Activated CD8-positive, alpha-beta memory T cell treated with anti-CD3 and anti-CD28 coated beads, Interleukin-2, amount 50 U/mL, for 24 hours (primary cell): ENCODE results near the gene RUVBL1.

Source experiments
- DNase-seq: peaks from one replicate; pipeline ENCODE4 v3.0.0-alpha.2; 2020; ENCODE audit errors: extremely low read depth

RUVBL1 gene

DNA sequence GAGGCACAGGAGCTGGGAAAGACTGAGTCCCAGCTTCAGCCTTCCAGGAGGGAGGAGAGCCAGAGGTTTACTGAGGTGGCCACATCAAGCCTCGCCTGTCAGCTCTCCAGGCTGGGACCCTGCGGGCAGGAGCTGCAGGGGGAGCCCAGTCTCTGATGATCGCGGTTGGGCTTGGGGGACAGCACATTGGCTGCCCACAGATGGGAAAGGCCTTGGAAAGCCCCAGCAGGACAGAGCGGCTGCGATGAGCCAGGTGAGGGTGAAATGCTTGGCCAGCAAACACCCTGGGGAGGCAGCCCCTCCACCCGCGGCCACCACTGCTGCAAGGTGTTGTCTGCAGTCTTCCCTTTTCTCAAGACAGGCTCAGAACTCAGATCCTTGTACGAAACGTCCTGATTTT, 40.2 kb downstream of the RUVBL1 start:
- no peak for DNase-seq

DNA sequence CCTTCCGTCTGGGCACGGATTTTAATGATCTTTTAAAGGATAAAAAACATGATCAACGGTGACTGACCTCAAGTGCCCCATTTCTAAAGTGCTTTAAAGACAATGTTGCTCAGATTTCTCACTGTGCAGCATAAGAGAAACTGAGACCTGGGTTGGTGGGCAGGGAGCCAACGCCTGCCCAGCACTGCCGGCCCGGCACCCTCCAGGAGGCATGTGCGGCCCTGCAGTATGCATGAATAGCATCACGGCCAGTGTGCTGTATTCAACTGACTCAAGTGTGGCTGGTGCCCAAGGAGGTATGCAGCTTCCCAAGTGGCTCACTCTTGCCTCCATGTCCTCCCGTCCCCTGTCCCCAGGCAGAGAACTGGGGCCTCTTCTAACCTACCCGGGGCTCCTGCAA, 41.1 kb downstream of the RUVBL1 start:
- no peak for DNase-seq

DNA sequence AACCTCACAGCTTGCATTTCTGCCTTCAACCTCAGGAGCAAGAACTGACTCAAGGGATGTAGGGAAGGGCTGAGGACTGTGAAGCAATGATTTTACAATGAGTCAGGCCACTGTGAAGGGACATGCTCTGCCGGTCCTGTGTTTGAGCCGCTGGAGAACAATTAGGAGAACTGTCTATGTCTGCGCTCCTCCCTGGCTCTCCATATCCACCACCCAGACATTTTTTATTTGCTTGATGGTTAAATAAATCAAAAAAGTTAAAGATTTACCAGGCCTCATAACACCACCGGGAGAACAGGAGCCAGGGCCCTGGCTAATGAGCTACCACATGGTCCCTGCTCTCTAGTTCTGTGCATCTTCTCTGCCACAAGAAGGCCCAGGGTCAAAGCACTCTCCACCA, 41.8 kb downstream of the RUVBL1 start:
- no peak for DNase-seq

DNA sequence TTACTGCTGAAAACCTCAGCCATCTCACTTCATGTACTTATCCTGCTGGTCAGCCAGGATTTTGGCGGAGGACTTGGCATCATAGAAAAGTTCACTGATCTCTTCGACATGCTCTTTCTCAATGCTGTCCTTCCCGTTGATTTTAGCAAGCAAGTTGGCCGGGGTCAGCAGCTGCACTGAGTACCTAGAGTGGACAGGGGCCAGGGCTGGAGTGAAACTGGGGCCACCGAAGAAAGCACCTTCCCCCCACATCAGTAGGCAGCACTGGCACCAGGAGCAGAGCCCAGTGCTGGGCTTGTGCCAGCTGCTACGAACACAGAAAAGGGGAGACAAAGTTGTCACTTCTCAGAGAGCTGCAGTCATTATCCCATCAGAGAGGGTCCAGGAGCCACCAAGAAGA, 42.4 kb downstream of the RUVBL1 start:
- no peak for DNase-seq

- no peak for DNase-seq
Measured at GRCh38 chr3:128080323-128081080, 43.1 kb downstream of the RUVBL1 start.

- no peak for DNase-seq
Measured at GRCh38 chr3:128079823-128080222, 43.8 kb downstream of the RUVBL1 start.

DNA sequence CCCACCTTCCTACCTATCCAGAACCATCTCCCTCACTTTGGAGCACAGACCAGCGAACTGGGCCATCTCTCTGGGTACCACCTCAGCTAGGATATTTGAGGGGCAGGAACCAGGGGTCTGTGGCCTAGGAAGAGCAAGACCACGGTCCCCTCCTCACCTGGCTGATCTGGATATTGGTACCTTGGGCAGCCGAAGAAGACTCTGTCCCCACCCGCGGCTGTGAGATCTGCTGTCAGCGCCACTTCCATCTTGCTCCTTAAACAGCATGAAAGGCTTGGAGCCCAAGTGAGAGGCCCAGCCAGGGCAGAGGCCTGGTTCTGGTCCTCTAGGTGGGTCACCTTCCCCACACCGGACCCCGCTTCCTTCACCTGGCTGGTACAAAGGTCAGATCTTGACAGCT, 44.7 kb downstream of the RUVBL1 start:
- DNase-seq = no peak

DNA sequence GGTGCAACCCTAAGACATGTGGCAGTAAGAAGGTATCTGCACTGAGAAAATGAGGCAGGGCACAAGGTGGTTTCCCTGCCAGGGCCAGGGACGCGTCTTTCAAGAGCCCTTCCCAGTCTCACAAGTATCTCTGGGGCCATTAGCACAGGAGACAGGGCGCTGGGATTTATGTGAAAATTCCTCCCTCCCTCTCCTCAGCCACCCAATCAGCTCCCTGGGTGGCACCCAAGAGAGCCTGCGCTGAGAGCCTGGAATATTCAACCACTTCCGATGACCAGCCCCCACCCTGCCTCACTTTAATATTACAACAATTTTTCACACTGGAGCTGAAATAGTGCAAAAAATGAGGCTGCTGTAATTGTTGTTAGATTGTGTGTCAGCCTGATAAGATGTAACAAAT, 45.3 kb downstream of the RUVBL1 start:
- DNase-seq = no peak

GRCh38 chr3:128077665-128078064, 45.9 kb downstream of the RUVBL1 start:
- DNase-seq = no peak

GRCh38 chr3:128077202-128077624, 46.4 kb downstream of the RUVBL1 start:
- no peak for DNase-seq

- DNase-seq = no peak
Measured at GRCh38 chr3:128076483-128077201, 47.0 kb downstream of the RUVBL1 start.

DNA sequence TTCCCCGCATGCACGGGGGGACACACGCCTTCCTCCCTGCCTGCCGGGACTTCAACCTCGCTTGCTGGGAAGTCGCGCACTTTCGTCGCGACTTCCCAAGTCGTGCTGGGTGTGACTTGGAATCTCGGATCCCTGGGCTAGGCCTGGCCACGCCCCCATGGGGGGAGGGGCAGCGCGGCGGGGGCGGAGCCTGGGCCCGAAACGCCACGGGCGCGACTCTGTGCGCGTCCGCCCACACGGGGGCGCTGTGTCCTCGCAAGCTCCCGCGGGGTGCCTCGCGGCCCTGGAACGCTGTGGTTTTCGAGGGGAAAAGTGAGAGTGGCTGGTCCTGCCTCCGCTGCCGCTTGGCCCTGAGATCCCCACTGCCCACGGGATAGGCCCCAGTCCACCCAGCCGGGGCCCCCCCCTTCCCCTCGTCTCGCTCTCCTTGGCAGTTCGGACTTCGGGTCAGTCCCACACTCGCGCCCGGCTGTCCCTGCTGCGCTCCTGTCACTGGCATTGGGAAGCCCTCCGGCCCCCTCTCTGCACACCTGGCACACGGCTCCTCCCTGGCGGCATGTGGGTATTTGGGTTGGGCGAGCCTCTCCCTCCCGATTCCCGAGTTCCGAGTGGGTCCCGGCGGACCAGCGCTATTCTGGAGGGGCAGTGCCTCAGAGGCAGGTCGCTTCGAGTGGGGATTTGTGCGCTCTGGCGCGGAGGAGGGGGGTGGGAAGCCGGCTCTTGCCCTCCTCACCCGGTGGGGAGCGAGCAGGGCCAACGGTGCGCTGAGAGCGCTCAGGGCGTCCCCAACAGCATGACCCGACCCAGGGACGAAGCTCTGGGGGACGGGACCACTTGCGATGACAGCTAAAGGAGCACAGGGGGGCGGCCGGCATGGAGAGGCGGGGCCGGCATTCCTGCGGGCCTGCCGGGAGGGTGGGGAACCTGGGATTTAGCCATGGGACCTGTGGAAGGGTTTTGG, 47.8 kb downstream of the RUVBL1 start:
- peak; percentile 63 for DNase-seq

DNA sequence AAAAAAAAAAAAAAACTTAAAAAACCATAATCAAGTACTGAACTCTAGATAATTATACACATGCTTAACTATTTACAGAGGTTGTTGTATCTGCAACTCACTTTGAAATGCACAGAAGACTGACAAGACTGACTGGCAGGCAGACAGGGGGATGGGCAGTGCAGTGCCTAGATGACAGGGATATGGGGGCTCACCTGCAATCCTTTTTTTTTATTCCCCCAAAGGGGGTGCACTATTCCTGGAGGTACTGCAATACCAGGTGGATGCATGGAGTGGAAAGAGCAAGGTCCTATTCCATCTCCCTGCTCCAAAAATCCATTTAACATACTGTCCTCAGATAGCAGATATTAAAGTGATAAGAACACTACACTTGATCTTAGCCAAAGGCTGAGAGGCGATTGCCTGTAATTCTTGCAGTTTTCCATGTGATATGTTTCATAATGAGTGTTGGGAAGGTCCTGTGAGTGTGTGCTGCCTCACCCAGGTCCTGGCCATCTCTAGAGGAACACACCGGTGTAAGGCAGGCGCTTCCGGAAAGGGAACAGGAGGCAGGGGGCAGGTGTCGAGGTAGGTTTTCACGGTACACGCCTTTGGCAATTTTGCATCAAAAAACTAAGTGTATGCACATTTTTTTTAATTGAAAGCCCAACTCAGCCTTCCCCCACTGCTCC, 48.6 kb downstream of the RUVBL1 start:
- no peak for DNase-seq

- no peak for DNase-seq
Measured at GRCh38 chr3:128073807-128074206, 49.8 kb downstream of the RUVBL1 start.

DNA sequence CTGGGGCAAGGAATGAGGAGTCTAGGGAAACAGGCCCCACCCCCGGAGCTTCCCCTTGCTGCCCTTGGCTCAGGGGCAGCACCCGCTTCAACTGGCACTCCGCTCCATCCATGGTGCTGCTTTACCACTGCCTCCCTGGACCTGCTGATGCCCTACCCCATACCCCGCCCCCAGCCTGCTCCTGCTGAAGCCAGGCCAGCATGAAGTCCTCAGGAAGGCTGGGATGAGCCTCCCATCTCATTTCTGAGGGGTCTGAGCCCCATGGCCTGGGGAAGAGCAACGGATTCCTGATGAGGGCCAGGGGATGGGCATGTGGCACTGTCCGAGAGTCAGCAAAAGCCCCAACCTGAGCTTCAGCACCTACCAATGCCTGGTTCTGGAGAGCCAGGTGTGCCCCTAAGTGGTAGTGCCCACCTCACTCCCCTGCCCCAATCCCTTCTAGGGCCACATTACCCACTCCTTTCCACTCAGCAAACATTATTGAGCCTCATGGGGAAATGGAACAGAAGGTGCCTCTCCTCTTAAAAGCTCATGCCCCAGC, 50.4 kb downstream of the RUVBL1 start:
- no peak for DNase-seq

DNA sequence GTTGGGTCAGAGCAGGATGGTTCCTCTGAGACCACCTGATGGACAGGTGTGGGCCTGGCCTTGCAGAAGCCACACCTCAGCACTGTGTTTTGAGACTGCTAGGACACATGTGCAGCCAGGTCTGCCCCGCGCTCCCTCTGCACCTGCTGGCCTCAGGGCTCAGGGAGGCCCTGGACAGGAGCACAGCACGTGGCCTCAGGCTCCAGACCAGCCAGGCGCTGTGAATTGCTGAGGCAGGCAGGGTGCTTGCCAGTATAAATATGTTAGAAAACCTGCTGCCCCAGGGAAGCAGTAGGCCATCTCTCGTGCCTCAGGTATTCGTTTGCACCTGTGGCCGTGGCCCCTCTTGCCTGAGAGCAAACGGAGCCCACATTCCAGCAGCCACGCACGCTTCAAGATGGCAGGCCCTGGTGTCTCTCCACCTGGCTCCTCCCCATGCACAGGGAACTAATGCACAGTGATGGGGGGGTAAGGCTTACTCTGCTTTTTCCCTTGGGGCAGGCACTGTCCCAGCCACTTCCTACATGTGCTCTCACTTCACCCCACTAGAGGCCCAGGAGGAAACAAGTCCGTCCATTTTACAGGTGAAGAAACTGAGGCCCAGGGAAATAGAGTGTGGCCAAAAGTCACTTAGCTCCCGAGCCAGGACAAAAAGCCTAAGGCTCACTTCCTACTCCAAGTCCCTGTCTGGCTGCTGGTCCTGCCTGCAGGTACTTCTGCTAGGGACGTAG, 51.0 kb downstream of the RUVBL1 start:
- no peak for DNase-seq

- no peak for DNase-seq
Measured at GRCh38 chr3:128071771-128072453, 51.7 kb downstream of the RUVBL1 start.

- DNase-seq = no peak
Measured at GRCh38 chr3:128070898-128071591, 52.6 kb downstream of the RUVBL1 start.

GRCh38 chr3:128069271-128069670, 54.3 kb downstream of the RUVBL1 start:
- no peak for DNase-seq
